ENCODE data around the gene KREMEN2. TPM values are rescaled to one million over a fixed set of nuclear protein-coding genes. Genes with fewer than 3 reads are reported as not detected.
"Not testable (repeated sequence)": the region's sequence is repeated elsewhere in the genome, so short reads cannot be mapped to it uniquely, and the experiment has no call there.

KREMEN2 gene
- total RNA-seq, 1 donor from 2014 or later, result not detected

DNA sequence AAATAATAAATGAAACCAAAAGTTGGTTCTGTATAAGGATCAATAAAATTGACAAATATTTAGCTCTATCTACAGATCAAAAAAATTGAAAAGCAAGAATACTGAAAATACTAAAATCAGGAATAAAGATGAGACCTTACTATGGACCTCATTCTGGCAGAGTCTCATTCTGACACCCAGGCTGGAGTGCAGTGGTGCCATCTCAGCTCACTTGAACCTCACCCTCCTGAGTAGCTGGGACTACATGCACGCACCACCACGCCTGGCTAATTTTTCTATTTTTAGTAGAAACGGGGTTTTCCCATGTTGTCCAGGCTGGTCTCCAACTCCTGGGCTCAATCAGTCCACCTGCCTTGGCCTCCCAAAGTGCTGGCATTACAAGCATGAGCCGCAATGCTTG lies 22.0 kb upstream of the KREMEN2 start:
- no peak for DNase-seq (ENCODE audit: low spot score)

- DNase-seq (ENCODE audit: low spot score), result not testable (repeated sequence)
Measured at GRCh38 chr16:2943716-2944115, 20.4 kb upstream of the KREMEN2 start.

DNA sequence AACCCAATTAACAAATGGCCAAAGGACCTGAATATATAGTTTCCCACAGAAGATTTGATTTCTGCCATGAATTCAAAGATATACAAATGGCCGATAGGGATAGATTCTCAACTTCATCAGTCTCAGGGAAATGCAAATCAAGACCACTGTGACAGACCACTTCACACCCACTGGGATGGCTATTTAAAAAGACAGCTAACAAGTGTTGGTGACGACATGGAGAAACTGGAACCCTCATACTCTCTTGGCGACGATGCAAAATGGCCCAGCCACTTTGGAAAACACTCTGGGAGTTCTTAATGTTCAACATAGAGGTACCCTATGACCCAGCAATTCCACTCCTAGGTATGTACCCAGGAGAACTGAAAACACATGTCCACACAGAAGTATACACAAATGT lies 17.4 kb upstream of the KREMEN2 start:
- no peak for DNase-seq (ENCODE audit: low spot score)

GRCh38 chr16:2948807-2949704 lies 15.0 kb upstream of the KREMEN2 start:
- no peak for DNase-seq (ENCODE audit: low spot score)

DNA sequence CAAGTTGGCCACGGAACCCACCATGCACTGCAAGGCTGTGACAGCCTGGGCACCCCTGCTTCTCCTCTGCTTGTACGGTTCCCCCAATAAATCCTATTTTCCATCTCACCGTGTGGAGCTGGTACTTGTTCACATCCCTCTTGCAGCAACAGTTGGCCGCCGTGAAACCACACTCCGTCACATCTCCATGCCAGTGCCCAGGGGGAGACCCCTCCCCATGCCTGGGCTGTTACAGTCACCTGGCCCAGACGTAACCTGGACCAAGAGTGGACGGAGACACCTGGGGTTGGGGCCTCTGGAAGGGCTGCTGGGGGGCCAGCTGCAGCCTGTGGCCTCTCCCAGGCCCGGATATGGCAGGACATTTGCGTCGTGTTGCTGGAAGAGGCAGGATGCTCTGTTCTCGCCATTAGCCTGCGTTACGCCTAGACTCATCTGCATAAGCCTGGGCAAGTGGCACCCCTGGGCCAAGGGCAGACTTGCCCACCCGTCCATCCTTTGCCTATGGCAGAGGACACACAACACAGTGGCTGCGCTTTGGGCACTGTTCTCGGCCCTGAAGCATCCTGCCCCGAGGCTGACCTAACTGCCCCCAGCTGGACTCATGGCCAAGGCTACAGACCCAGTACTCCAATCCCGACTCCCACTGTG lies 14.2 kb upstream of the KREMEN2 start:
- DNase-seq (ENCODE audit: low spot score), result no peak

- DNase-seq (ENCODE audit: low spot score), result no peak
Measured at GRCh38 chr16:2950353-2950724, 13.7 kb upstream of the KREMEN2 start.

DNA sequence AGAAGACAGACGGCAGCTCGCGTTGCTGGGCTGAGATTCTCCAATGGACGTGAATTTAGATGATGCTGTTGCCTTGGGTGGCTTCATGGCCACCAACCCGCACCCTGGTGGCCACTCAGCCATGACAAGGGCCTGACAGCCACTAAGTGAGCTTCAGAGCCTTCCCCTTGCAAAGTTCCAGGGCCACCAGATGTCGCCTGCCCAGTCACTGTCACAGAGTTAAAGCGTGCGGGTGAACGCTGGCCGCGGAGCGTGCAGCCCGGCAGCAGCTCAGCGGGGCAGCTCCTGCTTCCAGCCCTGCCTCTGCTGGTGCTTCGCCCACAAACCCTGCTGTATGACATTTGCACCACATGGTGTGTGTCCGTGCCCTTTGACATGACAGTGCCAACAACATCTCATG lies 13.3 kb upstream of the KREMEN2 start:
- no peak for DNase-seq (ENCODE audit: low spot score)

- no peak for DNase-seq (ENCODE audit: low spot score)
Measured at GRCh38 chr16:2952679-2953078, 11.4 kb upstream of the KREMEN2 start.

GRCh38 chr16:2953706-2954627 lies 10.1 kb upstream of the KREMEN2 start:
- no peak for DNase-seq (ENCODE audit: low spot score)

DNA sequence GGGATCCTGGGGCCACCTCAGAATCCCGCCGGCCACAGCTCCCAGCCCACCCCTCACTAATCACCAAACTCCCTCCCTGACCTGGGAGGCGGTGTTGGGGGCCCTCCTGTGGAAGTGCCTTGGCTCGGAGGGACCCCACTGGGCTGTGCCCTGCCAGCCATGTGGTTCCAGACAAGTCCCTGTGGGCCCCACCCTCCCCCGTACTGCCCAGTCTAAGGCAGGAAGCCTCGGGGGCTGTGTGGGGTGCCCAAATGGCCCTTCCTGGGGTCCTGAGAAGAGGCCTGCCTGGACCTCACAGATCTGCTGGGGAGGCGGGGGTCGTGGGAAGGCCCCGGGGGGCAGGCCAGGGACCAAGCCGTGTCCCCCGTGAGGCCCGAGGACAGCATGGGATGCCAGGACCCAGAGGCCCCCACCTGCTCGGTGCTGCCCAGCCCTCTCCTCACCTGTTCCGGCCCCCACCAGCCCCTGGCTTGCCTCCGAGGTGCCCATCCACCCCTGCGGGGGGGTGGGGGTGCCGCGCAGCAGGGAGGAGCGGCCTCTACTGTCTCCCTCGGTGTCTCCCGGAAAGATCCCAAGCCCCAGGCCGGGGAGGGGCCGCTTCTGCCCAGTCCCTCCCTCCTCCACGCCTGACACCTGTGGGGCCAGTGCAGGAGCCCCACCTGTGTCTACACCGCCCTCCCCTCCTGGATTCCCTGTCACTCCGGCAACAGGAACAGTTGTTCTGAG lies 9.3 kb upstream of the KREMEN2 start:
- no peak for DNase-seq (ENCODE audit: low spot score)

DNA sequence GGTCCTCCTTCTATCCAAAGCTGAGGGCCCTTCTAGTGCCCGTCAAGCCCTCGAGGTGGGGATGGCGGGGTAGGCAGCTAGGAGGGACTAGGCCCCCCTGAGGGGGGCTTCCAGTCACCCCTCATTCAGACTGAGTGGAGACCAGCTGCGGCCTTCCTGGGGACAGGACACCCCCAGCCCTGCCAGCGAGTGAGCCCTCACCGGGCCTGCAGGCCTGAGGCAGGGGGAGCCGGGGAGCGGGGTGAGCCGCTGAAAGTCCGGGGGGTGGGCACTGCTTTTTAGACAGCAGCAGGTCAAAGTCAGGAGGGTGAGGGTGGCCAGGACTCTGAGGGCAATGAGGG lies 8.7 kb upstream of the KREMEN2 start:
- DNase-seq (ENCODE audit: low spot score), result no peak

DNA sequence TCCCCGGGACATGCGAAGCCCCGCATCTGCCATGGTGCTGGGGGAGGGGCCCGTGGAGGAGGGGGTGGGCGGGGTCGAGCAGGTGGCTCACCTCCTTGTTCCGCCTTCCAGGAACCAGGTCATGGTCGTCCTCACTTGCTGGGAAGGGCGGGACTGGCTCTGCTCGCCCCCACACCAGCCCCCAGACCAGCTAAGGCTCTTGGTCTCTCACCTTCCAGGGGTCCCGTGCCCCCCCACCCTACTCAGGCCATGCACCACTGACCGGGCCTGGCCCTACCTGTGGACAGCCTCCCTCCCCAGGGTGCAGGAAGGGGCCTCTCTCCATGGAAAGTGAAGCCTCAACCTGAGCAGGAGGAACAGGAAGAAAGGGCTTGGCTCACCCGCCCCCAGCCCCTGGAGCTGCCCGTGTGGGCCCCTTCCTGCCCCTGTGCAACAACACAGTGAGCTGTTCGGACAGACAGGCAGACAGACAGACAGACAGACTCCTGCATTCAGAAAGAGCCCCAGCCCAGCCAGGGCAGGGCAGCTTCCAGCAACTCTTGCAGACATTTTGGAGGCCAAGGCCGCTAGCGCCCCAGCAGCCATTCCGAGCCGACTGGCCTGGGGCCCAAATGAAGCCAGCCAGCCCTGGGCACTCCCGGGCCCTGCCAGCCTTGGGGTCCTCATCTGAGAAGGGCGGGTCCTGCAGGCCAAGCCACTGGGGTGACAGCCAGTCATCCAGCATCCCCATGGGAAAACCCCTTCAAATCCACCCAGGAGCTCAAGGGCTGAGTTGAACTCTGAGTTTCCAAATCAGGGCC lies 8.1 kb upstream of the KREMEN2 start:
- no peak for DNase-seq (ENCODE audit: low spot score)

GRCh38 chr16:2956579-2956956 lies 7.5 kb upstream of the KREMEN2 start:
- no peak for DNase-seq (ENCODE audit: low spot score)

GRCh38 chr16:2959206-2959605 lies 4.9 kb upstream of the KREMEN2 start:
- DNase-seq (ENCODE audit: low spot score), result no peak

DNA sequence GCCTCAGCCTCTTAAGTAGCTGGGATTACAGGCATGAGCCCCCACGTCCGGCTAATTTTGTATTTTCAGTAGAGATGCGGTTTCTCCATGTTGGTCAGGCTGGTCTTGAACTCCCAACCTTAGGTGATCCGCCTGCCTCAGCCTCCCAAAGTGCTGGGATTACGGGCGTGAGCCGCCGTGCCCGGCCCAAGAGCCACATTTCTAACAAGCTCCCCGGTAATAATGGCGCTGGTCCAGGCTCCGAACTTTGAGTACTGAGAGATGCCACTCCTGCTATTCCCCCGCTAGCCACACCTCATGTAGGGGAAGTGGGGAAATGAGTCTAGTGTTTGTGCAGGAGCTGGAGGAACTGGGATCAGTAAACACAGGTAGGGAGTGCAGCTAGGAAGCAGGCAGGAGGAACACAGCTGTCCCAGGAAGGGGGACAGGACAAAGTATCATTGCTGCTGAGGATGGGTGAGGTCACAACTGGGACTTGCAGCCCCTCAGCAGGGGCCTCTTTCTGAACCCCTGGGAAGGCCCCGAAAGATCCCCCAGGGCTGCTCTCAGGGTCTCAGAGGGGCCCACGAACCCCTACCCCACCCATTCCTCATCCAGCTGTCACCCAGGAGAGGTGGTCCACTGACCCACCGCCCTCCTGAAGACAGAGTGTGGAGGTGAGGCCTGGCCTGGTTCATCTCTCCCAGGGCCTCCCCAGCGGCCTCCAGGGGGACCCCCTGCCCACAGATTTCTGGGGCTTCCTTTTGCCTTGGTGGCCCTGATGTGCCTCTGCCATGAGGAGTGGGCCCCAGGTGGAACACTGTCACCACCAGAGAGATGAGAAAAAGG lies 3.7 kb upstream of the KREMEN2 start:
- DNase-seq (ENCODE audit: low spot score), result no peak

- no peak for DNase-seq (ENCODE audit: low spot score)
Measured at GRCh38 chr16:2962334-2963073, 1.6 kb upstream of the KREMEN2 start.

DNA sequence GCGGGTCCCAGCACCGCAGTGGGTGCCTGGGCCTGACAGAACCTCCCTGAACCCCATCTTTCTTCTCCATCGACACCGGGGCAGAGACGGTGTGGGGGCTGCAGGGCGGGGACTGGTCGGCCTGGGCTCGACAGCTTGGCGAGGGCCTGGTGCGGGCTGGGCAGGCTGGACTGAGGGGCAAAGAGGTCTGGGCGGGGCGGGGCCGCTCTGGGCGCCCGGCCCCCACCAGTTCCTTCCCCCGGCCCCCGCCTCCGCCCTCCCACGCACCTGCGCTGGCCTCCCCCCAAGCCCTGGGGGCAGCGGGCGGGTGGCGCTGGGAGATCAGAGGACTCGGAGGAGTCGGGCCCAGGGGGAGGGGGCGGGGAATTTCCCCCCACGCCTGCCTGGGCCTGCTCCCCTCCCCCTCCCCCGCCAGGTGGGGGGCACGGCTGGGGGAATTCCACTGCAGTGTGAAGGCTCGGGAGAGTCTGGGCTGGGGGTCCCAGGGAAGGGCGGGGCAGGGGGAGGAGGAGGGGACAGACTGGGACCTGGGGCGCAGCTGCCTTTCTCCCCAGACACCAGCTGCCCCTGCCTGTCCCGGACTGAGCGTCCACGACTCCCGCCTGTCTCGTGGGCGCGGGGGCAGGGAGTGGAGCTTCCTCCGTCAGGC lies 877 bp upstream of the KREMEN2 start:
- DNase-seq (ENCODE audit: low spot score), result no peak

GRCh38 chr16:2964475-2965336 lies 631 bp downstream of the KREMEN2 start:
- no peak for DNase-seq (ENCODE audit: low spot score)

Data from mucosa of gallbladder (tissue), 1 donor.